Measurements from ENCODE around the gene SRRM3. TPM values are rescaled to one million over a fixed set of nuclear protein-coding genes. Genes with fewer than 3 reads are reported as not detected.
A peak's percentile ranks its signal among the peaks of the same experiment; 100 is the strongest.

Gene SRRM3
- total and polyA plus RNA-seq, 9 of the 15 experiments (the other 6 are each of a cell fraction or from before 2014, with no cell fraction given): 0.04 to 0.91 (median 0.46) TPM; not detected in 2

DNA sequence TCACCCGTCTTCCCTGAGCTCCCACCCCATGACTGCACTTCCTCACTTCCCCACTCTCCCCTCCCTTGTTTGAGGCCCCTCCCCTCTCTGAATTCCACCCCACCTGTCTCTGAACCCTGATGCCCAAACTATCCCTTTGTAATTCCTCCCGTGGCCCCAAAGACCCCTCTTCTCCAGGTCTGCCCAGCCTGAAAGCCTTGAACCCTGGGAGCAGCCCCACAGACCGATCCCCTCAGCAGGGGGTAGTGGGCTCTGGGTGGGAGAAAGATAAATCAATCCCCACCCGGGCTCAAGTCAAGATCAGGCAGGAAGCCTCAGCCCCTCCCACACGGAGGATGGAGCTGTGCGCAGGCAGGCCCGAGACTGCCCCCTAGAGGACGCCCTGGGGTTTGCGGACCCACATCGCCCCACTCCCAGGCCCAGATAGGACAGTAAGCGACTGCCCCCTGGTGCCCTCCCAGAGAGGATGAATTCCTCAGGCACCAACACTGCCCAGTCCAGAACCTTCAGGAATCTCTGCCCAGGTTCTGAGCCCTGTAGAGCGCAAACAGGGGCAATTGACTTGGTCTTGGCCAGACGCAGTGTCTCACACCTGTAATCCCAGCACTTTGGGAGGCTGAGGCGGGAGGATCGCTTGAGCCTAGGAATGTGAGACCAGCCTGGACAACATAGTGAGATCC lies 112.5 kb downstream of the SRRM3 start (continued):
- TF ChIP-seq, protein P1, sequence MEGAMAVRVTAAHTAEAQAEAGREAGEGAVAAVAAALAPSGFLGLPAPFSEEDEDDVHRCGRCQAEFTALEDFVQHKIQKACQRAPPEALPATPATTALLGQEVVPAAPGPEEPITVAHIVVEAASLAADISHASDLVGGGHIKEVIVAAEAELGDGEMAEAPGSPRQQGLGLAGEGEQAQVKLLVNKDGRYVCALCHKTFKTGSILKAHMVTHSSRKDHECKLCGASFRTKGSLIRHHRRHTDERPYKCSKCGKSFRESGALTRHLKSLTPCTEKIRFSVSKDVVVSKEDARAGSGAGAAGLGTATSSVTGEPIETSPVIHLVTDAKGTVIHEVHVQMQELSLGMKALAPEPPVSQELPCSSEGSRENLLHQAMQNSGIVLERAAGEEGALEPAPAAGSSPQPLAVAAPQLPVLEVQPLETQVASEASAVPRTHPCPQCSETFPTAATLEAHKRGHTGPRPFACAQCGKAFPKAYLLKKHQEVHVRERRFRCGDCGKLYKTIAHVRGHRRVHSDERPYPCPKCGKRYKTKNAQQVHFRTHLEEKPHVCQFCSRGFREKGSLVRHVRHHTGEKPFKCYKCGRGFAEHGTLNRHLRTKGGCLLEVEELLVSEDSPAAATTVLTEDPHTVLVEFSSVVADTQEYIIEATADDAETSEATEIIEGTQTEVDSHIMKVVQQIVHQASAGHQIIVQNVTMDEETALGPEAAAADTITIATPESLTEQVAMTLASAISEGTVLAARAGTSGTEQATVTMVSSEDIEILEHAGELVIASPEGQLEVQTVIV (CRISPR knock-in tag; IDR thresholded peaks at IDR 0.05; ENCODE audit: borderline replicate concordance): no peak
- TF ChIP-seq BACH1 (tag; IDR thresholded peaks at IDR 0.05) (no peak), GABPA (tag; conservative IDR thresholded peaks at IDR 0.05; ENCODE audit: low read depth) (no peak), CBFA2T3 (IDR thresholded peaks at IDR 0.05) (no peak), ARID1B (IDR thresholded peaks at IDR 0.05) (peak; percentile 40), ZNF407 (IDR thresholded peaks at IDR 0.05; ENCODE audit: low read depth) (no peak), SPI1 (IDR thresholded peaks at IDR 0.05; ENCODE audit: borderline replicate concordance, low read depth, low read length) (peak; percentile 67; the same call in 1 of the 2 replicates), ZC3H11A (IDR thresholded peaks at IDR 0.05; ENCODE audit: low read depth, low read length) (peak; percentile 58; the same call in 1 of the 2 replicates), ZNF12 (CRISPR knock-in tag; IDR thresholded peaks at IDR 0.05) (0 out of 2 replicates have a peak, but pooled peaks have one; percentile 37)
- TF ChIP-seq, protein P2, sequence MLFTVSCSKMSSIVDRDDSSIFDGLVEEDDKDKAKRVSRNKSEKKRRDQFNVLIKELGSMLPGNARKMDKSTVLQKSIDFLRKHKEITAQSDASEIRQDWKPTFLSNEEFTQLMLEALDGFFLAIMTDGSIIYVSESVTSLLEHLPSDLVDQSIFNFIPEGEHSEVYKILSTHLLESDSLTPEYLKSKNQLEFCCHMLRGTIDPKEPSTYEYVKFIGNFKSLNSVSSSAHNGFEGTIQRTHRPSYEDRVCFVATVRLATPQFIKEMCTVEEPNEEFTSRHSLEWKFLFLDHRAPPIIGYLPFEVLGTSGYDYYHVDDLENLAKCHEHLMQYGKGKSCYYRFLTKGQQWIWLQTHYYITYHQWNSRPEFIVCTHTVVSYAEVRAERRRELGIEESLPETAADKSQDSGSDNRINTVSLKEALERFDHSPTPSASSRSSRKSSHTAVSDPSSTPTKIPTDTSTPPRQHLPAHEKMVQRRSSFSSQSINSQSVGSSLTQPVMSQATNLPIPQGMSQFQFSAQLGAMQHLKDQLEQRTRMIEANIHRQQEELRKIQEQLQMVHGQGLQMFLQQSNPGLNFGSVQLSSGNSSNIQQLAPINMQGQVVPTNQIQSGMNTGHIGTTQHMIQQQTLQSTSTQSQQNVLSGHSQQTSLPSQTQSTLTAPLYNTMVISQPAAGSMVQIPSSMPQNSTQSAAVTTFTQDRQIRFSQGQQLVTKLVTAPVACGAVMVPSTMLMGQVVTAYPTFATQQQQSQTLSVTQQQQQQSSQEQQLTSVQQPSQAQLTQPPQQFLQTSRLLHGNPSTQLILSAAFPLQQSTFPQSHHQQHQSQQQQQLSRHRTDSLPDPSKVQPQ (CRISPR knock-in tag; IDR thresholded peaks at IDR 0.05; ENCODE audit: borderline replicate concordance): no peak

Data from K562 (cell line).